Cerebellar cortex (tissue), 1 donor: ENCODE data around the gene ROBO1.

Experiments
- DNase-seq: peaks from one replicate; pipeline ENCODE4 v3.0.0-alpha.2; 2015; ENCODE audit warnings: low spot score

Gene ROBO1

DNA sequence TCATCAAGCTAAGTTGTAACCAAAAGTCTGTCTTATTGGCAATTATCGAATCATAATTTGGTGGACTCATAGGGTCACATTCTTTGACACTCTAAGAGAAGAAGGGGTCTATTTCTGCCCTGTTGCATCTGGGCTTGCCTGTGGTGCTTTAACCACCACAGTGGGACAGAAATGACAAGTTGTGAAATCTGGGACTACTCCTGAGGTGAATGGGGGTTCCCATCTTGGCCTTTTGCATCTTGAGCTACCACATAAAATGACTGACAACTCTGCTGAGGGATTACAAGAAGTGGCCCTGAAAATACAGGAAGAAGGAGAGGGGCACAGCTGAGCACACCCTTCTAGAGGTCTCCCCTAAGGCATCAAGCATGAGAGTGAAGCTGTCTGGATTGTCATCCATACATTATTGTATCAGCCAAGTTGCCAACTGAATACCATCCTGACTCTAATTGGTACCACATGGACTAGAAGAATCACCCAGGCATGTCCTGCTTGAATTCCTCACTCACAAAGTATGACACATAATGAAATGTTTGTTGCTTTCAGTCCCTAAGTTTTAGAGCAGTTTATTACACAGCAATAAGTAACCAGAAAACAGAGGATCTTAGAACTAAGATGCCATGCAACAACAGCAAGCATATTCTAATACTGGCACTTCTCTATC, 306.5 kb downstream of the ROBO1 start:
- no peak for DNase-seq

DNA sequence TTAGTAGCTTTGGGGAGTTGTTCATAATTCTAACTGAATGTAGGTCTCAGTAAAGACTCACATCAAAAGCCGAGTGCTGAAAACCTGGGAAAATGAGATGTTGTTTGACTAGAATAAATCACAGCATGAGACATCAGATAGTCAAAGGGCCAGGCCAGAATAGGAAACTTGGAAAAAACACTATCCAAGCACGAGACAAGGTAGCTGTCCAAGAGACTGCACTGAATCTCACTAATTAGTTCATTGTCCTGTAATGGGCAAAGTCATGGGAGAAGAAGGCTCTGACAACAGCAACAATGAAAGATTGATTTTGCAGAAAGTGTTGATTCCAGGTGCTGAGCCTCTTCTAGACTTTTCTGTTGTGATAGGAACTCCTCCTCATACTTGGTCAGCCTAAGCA, 314.2 kb downstream of the ROBO1 start:
- no peak for DNase-seq

DNA sequence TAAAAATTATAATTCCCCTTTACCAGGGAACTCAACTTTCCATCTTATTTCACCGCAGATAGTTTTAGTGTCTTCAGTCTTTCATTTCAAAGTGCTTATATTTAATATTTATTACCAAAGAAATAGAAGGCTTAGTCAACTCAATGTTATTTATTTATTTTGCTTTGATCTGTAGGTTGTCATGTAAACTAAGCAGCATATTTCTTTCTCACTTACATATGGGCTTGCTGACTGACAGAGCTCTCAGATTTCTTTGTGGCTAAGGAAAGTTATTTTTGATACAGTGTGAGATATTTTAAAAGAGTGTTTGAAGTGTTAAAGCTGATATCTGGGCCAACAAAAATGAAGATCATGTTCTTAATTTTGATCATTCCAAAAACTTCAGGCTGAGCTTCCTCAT, 331.4 kb downstream of the ROBO1 start:
- DNase-seq, result no peak

DNA sequence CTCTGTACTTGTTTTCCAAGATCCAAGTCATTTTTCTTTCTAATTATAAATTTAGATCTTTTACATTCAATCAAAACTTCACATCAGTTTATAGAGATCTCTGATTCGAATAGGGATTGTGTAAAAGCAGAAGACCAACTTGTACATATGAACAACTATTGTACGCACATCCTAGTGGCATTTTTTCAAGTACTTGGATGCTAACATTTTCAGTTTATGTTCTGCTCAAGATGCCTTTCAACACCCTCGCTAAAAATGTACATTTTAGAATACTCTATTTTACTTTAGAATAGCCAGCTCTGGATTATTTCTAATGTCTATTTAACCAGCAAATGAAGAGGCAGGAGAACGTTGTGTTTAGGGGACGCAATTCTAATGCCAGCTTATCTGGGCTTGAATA, 340.7 kb downstream of the ROBO1 start:
- DNase-seq, result no peak

DNA sequence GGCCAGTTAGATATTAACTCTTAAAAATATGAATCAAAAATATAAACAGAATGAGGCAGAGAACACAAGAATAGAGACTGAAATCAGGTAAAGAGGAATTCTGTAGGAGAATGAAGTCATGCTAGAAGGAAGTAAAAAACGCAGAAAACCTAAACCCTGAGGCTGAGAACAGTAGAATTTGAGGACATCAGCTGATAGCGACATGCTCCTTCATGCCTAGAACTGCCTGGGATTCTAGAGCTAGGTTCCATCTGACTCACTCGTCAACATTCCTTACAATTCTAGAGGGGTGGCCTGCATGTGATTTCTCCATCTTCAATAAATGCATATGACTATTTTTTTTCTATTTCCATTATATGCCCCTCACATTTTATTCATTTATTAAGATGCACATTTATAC, 343.0 kb downstream of the ROBO1 start:
- DNase-seq, result no peak

DNA sequence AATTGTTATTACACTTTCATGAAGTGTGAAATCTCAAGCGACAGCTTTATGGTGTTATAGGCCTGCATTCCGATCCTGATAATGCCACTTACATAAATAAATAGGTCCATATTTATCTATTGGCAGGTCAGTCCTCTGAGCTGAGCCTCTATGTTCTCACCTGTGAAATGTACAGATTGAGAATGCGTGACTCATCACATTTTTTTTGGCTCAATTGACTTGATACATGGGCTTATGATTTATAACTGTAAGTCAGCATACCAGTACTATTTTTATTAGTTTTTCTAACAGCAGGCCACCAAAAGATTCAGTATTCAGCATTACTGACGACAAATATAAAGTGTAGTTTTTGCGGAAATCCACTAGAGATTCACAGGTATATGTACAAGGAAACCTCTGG, 344.4 kb downstream of the ROBO1 start:
- DNase-seq, result no peak

DNA sequence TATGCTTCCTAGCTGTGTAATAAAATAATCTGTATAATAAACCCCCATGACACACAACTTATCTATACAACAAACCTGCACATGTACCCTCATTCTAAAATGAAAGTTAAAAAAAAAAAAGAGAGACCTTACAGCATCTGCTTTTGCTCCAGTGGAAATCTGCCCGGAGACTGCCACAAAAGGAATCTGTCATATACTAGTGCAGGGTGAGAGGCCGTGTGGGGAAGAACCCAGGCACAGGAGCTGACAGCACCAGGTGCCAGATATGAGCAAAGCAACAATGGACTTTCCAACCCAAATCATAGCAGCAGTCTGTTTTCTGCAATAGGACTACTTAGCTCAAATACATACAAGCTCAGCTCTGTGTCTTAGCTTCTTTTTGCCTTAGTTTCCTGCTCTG, 346.5 kb downstream of the ROBO1 start:
- DNase-seq, result no peak

DNA sequence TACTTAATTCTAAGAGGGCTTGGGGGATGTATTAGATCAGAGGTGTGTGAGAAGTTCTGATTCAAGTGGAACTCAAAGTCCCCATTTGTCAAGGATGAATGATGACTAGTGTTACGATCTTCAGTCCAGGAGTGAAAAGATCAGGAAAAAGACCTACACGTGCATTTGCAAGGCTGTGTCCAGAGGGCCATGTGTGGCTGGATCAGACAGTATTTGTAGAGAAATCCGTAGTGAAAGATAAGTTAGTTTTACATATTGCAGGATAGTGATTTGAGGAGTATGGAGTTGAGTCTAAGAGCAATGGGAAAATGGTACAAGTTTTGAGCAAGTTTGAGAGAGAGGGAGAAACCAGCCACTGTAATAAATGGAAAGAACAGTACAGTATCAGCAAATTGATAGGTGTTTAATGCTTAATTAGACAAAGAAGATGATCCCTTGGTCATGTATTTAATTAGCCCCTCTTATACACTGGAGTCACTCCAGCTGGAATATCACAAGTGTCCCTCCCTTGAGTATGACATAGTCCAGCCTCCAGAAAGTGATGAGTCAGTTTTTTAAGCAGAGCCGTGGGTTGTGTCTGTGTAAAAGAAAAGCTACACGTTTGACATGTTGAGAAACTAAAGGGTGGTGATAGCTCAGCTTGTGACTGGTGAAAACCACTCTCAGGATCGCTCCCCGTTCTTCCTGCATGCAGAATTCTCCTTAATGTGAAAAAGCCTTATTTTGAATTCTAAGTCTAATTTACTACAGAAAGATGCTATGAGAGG, 348.8 kb downstream of the ROBO1 start:
- DNase-seq, result no peak

DNA sequence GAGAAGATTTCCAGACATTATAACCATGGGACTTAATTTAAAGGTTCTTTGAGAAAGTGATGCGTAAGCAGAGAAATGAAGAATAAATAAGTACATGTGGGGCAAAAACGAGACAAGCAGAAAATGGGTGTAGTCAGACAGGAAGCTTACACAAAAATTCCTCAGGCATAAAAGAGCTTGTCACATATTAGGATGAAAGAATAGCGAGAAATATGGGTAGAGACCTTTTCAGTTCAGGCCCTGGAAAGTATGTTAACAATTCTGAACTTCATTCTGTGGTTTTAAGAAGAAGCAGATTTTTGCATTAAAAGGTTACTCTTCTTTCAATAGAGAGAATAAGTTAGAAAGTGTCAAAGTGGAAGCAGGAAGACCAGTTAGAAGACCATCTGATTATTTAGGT, 352.4 kb downstream of the ROBO1 start:
- no peak for DNase-seq

DNA sequence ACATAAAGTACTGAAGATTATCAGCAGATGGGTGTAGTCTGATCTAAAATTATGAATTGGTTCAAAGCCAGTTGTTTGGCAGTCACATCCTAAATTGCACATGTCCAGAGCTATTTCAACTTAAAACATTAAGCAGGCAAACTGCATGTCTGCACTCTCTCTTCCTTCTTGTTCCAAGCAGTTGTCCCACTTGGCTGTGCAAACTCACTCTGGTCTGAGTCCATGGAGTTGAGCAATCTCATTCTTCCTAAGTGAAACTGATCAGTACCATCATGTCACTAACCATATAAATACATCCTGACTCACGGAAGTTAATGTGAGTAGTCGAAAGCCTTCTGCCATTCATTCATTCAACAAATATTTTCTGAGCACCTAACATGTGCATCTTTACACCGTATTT, 353.0 kb downstream of the ROBO1 start:
- DNase-seq, result no peak

DNA sequence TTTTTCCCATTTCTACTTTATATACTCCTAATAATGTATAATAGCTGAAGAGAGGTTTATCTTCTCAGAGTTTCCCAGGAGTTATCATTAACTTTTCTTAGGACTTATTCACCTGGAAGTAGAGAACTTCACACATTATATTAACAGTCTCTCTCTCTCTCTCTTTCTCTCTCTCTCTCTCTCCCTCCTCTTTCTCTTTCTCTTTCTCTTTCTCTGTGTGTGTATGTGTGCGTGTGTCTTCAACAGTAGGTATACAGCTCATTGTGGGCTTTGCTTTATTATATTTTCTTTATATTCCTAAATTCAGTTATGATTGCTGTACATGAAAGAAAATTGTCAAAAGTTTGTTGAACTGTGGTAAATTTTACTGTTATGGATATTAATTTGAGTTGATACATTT, 353.8 kb downstream of the ROBO1 start:
- DNase-seq, result no peak

DNA sequence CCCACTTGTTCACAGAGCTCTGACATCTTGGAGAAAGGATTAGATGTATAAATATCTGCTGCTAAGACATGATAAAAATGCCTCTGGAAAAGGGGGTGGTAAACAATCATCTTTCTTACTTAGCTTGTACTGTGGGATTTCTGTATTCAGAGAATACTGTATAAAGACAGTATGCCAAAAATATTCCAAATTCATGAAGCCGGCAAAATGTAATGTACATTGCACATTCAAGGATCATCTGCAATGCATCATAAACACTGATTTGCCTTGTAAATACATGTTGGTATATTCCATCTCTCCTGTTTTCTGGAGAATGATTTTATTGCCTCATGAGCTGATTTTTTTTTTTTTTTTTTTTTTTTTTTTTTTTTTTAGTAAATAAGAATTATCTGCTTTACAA, 355.3 kb downstream of the ROBO1 start:
- DNase-seq, result no peak

DNA sequence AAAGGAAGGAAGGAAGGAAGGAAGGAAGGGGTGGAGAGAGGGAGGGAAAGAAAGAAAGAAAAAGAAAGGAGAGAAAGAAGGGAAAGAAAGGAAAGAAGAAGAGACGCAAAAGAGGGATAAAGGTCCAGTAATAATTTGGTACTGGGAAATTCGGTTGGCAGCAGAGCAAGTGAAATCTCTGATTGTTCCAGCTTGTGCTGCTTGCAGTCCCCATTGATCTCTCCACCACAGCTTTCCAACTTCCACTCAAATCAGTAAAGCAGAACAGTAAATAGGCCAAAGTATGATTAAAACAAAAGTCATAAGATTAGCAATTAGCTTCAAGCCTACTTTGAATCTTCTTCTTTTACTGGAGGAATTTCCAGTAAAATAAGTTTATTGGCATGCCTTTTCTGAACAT, 357.2 kb downstream of the ROBO1 start:
- no peak for DNase-seq

DNA sequence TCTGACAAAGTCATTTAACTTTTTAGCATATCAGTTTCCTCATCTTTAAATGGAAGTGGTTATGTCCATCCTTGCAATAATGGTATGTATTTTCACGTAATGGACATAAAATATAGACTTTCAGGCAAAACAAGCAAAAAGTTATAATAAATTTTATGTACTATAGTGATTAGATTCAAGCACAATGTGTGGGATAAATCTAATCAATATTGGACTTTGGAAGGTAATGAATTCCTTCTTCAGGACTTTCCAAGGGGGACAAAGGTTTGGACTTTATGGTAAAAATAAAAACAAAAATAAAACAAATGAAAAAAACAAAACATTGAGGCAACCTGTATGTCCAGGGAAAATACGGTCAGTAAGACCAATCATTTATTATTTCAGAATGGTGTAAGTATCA, 357.7 kb downstream of the ROBO1 start:
- no peak for DNase-seq

DNA sequence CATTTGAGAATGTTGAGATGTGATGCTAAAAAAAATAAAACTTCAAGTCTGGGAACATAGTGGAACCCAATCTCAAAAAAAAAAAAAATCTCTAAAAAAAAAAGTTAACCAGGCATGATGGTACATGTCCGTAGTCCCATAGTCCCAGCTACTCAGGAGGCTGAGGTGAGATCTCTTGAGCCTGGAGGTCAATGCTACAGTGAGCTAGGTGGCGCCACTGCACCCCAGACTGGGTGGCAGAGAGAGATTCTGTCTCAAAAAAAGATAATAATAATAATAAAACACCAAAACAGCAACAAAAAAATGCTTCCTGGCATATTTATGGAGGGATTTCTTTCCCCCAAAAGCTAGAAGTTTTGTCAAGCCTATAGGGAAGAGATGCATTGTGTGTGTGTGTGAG, 361.6 kb downstream of the ROBO1 start:
- DNase-seq, result no peak

DNA sequence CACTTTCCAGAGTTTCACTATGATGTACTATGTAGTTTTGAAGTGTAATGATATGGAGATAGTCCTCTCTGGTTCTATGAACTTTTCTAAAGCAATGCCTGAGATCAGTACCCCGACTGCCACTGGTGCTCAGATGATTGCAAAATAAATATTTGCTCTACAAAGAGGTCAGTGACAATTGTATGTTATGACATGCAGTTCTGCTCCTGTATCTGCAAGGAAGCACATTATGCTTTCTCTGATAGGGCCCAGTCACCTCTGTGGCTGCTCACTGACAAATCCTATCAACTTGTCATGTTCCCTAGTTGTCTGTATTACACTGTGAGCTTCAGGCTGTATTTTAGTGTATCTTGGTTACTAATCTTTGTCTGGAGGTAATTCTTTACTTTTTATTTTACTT, 362.6 kb downstream of the ROBO1 start:
- DNase-seq, result no peak

DNA sequence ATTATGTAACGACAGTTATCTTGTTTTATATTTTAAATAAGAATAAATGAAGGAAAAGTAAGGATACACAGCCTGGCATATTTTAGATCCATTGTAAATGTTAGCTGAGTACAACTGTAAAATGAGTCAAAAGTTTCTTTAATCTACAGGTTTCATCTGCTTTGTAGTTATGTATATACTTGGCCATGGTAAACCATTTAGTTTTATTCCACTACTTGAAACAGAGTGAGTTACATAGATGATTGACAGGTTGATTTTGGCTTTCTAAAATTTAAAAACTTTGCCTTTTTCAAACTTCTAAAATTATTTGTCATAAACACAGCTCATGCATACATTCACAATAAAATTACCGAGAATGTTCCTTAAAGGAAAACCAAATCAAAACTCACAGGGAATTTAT, 371.2 kb downstream of the ROBO1 start:
- no peak for DNase-seq

DNA sequence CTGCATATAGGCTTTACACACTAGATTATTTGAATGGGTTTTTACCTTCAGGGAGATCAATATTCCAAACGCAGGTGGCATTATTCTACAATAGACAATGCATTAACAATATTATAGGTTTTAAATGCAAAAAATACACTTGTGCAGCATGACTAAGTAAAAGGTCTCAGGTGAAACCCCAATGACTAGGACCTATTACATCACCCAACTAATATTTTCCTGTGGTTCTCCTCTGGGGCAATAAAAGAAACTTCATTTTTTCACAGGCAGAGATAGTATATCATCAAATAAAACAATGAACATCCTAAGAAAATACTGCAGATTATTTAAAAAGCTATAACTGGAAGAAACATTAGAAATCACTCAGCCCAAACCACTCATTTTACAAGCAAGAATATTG, 375.3 kb downstream of the ROBO1 start:
- DNase-seq, result no peak

DNA sequence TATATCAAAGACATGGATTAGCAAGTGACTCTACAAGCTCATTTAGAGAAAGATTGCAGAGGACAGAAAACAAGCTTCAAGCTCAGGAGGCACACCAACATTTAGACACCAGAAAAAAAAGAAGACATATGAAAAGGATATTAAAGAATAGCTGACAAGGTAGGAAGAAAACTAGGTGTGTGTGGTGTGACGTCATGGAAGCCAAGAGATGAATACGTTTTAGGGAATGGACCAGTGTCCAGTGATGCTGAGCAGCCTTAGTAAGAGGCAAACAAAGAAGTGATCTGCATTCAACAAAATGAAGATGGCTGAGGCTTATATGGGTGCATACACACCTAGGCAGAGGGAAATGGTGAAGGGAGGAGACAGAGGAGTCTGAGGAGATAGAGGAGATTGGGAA, 377.4 kb downstream of the ROBO1 start:
- no peak for DNase-seq

DNA sequence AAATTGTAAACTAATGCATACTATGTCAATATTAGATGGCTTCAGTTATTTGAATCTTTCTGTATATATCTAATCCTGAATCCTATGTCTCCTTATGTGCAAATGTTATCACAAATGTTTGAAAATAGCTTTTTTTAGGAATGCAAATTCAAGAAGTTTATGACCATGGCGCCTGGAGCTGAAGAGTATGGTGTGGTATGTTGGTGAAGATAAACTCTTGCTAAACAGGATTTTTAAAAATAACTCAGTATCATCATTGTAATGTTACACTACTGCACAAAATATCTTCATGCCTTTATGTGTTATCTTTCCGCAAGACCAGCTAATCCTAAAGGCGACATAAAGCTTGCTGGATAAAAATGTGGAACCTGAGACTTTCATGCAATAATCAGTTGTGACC, 382.6 kb downstream of the ROBO1 start:
- DNase-seq, result no peak

DNA sequence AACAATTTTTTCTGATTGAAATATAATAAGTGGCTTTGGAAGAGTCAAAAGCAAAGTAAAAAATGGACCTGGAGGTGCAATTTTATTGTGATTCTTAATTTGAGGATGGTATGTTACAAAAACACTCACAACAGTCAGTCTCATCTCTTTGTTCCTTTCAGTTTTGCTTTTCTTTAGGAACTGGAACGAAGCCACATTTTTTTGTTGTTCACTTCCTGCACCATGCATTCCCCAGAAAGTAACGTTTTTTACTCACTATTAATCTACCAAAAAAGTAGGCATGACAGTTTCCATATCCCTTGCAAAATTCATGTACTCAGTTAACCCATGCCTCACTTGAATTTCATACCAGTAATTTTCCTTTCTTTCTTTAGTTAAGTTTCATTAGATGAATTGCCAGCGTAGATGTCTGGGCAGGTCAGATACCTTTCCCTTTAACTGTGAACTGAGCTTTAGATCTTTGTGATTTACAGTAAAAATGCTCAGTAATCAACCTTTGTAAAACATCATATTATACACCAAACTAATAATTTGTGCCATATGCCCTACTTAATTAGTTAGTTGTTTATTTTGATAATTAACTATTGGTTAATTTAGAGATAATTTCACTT, 384.3 kb downstream of the ROBO1 start:
- no peak for DNase-seq

DNA sequence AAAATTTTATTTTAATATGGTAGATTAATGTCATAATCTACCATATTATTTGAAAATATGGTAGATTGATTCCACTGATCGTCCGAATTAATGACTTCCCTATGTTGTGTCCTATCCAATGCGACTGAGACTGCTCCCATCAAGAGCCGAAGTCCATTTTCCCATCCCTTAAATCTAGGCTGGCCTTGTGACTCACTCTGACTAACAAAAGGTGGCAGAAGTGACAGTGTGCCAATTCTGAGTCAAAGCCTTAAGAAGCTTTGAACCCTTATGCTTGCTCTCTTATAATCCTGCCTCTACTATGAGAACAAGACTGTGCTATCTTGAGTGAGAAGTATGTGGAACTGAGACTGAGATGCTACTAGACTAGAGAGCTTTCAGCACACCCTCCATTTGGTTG, 387.2 kb downstream of the ROBO1 start:
- DNase-seq, result no peak

DNA sequence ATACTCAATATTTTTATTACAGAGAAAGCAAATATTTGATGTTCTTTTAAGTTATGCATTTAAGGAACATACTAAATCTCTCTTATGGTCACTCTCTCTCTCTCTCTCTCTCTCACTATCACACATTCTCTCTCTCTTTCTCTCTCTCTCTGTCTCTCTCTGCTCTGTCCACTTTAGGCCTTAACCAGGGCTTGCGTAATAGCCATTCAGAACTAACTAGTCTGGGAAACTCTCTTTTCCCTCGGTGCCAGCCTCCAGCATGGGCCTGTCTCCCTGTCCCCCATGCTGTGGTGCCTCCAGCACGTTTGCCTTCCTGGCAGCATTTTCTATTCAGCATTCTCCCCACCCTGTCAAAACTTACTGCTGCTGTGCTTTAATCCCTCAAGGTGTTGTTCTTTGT, 389.7 kb downstream of the ROBO1 start:
- DNase-seq, result no peak

DNA sequence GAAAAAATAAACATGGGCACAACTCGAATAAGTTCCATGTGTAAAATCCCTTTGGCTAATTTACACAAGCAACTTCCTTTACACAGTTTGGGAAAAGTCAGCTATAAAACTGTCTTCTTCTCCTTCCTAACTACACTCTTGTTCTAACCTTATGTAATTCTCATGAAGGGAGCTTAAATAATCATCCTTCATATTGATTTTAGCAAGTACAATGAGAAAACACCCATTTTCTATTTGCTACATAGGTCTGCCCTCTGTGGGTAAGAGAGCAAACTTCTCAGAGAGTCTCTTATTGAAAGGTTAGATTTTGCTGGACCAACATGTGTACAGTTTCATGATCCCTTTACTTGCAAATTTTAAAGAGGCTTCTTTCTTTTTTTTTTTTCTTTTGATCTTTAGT, 398.5 kb downstream of the ROBO1 start:
- no peak for DNase-seq
